B cell (primary cell): ENCODE data around the gene KATNB1.

Experiments used
- EZH2 ChIP-seq: IDR thresholded peaks from 2 replicates; pipeline ENCODE4 v1.6.1; 2012; ENCODE audit warnings: borderline replicate concordance, low read depth, mild to moderate bottlenecking, moderate library complexity, low read length; ENCODE audit not compliant: insufficient read depth, poor library complexity, severe bottlenecking
- TF ChIP-seq, protein P1 (sequence below): fragments of 200-600 bp; IDR thresholded peaks from one replicate; pipeline ENCODE4 v1.8.0; 2022; ENCODE audit warnings: antibody characterized with exemption, mild to moderate bottlenecking

DNA sequence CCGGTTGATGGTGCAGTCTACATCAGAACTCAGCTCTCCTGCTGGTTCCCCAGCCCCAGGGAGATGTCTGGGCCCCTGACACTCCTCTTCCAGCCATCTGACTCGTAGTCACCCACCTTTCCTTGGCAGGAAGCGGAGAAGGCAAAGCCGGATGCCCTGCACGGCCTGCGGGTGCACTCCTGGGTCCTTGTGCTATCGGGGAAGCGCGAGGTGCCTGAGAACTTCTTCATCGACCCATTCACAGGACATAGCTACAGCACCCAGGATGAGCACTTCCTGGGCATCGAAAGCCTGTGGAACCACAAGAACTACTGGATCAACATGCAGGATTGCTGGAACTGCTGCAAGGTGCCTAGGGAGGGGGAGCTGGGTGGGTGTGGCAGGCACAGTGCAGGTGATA lies 28.2 kb upstream of the KATNB1 start:
- TF ChIP-seq, protein P1, sequence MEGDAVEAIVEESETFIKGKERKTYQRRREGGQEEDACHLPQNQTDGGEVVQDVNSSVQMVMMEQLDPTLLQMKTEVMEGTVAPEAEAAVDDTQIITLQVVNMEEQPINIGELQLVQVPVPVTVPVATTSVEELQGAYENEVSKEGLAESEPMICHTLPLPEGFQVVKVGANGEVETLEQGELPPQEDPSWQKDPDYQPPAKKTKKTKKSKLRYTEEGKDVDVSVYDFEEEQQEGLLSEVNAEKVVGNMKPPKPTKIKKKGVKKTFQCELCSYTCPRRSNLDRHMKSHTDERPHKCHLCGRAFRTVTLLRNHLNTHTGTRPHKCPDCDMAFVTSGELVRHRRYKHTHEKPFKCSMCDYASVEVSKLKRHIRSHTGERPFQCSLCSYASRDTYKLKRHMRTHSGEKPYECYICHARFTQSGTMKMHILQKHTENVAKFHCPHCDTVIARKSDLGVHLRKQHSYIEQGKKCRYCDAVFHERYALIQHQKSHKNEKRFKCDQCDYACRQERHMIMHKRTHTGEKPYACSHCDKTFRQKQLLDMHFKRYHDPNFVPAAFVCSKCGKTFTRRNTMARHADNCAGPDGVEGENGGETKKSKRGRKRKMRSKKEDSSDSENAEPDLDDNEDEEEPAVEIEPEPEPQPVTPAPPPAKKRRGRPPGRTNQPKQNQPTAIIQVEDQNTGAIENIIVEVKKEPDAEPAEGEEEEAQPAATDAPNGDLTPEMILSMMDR: no peak
- no peak for TF ChIP-seq EZH2
